ENCODE measurements around the gene SPAG5.

DNA sequence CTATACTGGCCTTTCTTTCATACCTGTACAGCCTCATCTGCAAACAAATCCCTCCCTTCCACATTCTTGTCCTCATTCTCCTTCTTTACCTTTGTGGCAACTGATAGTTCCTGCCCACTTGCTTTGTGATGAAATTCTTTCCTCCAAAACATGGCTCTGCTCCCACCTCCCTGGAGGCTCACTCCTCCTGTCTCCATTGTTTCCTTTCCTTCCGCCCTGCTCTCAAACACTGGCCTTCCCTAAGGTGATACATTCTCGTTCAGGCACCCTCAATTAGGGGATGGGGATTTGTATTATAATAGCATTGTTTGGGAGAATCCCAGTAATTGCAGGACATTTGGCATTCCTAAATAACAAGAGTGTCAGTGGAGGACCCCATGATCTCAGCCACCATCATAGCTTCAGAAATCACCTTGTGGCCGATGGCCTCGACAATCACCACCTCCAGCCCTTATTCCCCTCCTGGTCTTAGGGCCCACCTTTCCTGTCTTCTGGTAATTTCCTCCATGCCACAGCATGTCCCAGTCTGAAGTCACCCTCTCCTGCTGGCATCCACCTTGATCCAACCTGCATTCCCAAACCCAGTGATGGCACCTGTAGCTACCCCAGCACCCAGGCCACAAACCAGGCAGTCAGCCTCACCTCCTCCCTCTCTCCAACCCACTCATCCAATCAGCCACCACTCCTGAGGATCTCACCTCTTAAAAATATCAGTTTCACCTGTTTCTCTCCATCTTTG lies 54.3 kb downstream of the SPAG5 start:
- TF ChIP-seq, protein P1, sequence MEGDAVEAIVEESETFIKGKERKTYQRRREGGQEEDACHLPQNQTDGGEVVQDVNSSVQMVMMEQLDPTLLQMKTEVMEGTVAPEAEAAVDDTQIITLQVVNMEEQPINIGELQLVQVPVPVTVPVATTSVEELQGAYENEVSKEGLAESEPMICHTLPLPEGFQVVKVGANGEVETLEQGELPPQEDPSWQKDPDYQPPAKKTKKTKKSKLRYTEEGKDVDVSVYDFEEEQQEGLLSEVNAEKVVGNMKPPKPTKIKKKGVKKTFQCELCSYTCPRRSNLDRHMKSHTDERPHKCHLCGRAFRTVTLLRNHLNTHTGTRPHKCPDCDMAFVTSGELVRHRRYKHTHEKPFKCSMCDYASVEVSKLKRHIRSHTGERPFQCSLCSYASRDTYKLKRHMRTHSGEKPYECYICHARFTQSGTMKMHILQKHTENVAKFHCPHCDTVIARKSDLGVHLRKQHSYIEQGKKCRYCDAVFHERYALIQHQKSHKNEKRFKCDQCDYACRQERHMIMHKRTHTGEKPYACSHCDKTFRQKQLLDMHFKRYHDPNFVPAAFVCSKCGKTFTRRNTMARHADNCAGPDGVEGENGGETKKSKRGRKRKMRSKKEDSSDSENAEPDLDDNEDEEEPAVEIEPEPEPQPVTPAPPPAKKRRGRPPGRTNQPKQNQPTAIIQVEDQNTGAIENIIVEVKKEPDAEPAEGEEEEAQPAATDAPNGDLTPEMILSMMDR (conservative IDR thresholded peaks at IDR 0.05 in 1 of 2, IDR thresholded peaks at IDR 0.05 in 1 of 2; ENCODE audit: extremely low read depth in 1 of 2, insufficient read depth in 1 of 2, low read depth in 1 of 2, low read length in 2 of 2), result no peak
- TF ChIP-seq EZH2 (IDR thresholded peaks at IDR 0.05; ENCODE audit: borderline replicate concordance, low read length), result no peak

Data from mammary epithelial cell (primary cell).